Liver (tissue), 9 donors: ENCODE measurements around the gene XIAP. TPM values are rescaled to one million over a fixed set of nuclear protein-coding genes. Genes with fewer than 3 reads are reported as not detected.
A peak's percentile ranks its signal among the peaks of the same experiment; 100 is the strongest.

ENCODE experiments used
- DNase-seq: peaks from one replicate; pipeline ENCODE4 v3.0.0-alpha.2; 2017; ENCODE audit warnings: low spot score
- H3K27ac ChIP-seq, 2 donors: one replicate each; pipeline ENCODE4 v1.7.0; 2013; ENCODE audit warnings: inconsistent platforms in 2 of 2, low read length in 2 of 2, control low read depth in 1 of 2, low read depth in 1 of 2, mild to moderate bottlenecking in 1 of 2
- H3K27me3 ChIP-seq, 4 donors: one replicate each; pipeline versions ENCODE4 v1.6.1 to v1.7.0; 2013; ENCODE audit warnings: low read length in 3 of 4, inconsistent platforms in 1 of 4, mild to moderate bottlenecking in 1 of 4, moderate library complexity in 1 of 4; ENCODE audit not compliant: control insufficient read depth in 4 of 4, insufficient read depth in 4 of 4
- H3K36me3 ChIP-seq, 4 donors: one replicate each; pipeline versions ENCODE4 v1.6.1 to v1.7.0; 2013; ENCODE audit warnings: low read length in 3 of 4, mild to moderate bottlenecking in 3 of 4, low read depth in 1 of 4, moderate library complexity in 1 of 4; ENCODE audit not compliant: control insufficient read depth in 4 of 4, insufficient read depth in 3 of 4
- H3K4me1 ChIP-seq, 4 donors: one replicate each; pipeline versions ENCODE4 v1.6.1 to v1.7.0; 2013; ENCODE audit warnings: low read length in 3 of 4, mild to moderate bottlenecking in 3 of 4, moderate library complexity in 1 of 4; ENCODE audit not compliant: control insufficient read depth in 4 of 4, insufficient read depth in 4 of 4
- H3K4me3 ChIP-seq, 3 donors: one replicate each; pipeline versions ENCODE4 v1.6.1 to v1.7.0; 2013; ENCODE audit warnings: low read length in 3 of 3, control low read depth in 1 of 3, low read depth in 1 of 3, mild to moderate bottlenecking in 1 of 3
- H3K9ac ChIP-seq, 2 donors: one replicate each; pipeline ENCODE4 v1.7.0; 2013; ENCODE audit warnings: low read length in 2 of 2, mild to moderate bottlenecking in 2 of 2, moderate library complexity in 2 of 2, control low read depth in 1 of 2, low read depth in 1 of 2
- H3K9me3 ChIP-seq, 4 donors: one replicate each; pipeline versions ENCODE4 v1.6.1 to v1.7.0; 2013; ENCODE audit warnings: low read length in 3 of 4; ENCODE audit not compliant: control insufficient read depth in 4 of 4
- ATF3 ChIP-seq: IDR thresholded peaks from 2 replicates; pipeline ENCODE4 v1.6.1; 2016; ENCODE audit warnings: antibody characterized with exemption
- CTCF ChIP-seq: fragments of 150-350 bp; IDR thresholded peaks from 2 replicates; pipeline ENCODE4 v1.5.1; 2017; ENCODE audit warnings: improper control_type of control experiment, low read depth, low read length; ENCODE audit not compliant: missing input control
- EGR1 ChIP-seq, 2 donors: IDR thresholded peaks; 2 replicates each; pipeline ENCODE4 v1.6.1; 2016 to 2018; ENCODE audit warnings: antibody characterized with exemption in 2 of 2, low read depth in 2 of 2
- FOXA1 ChIP-seq: IDR thresholded peaks from 2 replicates; pipeline ENCODE4 v1.6.1; 2016; ENCODE audit warnings: antibody characterized with exemption
- FOXA2 ChIP-seq: IDR thresholded peaks from 2 replicates; pipeline ENCODE4 v1.6.1; 2016; ENCODE audit warnings: antibody characterized with exemption
- GABPA ChIP-seq, 2 donors: IDR thresholded peaks in 1 of 2; conservative IDR thresholded peaks in 1 of 2; 2 replicates each; pipeline ENCODE4 v1.6.1; 2016; ENCODE audit warnings: antibody characterized with exemption in 2 of 2, mild to moderate bottlenecking in 1 of 2, moderate library complexity in 1 of 2
- HNF4A ChIP-seq, 2 donors: conservative IDR thresholded peaks; 2 replicates each; pipeline ENCODE4 v1.6.1; 2016; ENCODE audit warnings: antibody characterized with exemption in 2 of 2, mild to moderate bottlenecking in 2 of 2
- HNF4G ChIP-seq: IDR thresholded peaks from 2 replicates; pipeline ENCODE4 v1.6.1; 2016; ENCODE audit warnings: antibody characterized with exemption
- JUND ChIP-seq, 2 donors: IDR thresholded peaks; 2 replicates each; pipeline ENCODE4 v1.6.1; 2016; ENCODE audit warnings: antibody characterized with exemption in 2 of 2
- MAX ChIP-seq: IDR thresholded peaks from 2 replicates; pipeline ENCODE4 v1.6.1; 2016; ENCODE audit warnings: antibody characterized with exemption
- RAD21 ChIP-seq, 2 donors: IDR thresholded peaks; 2 replicates each; pipeline ENCODE4 v1.6.1; 2016; ENCODE audit warnings: antibody characterized with exemption in 2 of 2, mild to moderate bottlenecking in 2 of 2
- REST ChIP-seq: IDR thresholded peaks from 2 replicates; pipeline ENCODE4 v1.6.1; 2016; ENCODE audit warnings: antibody characterized with exemption, mild to moderate bottlenecking
- RXRA ChIP-seq, 2 donors: IDR thresholded peaks; 2 replicates each; pipeline ENCODE4 v1.6.1; 2017 to 2018; ENCODE audit warnings: antibody characterized with exemption in 2 of 2, mild to moderate bottlenecking in 1 of 2
- SP1 ChIP-seq: IDR thresholded peaks from 2 replicates; pipeline ENCODE4 v1.6.1; 2018; ENCODE audit warnings: antibody characterized with exemption, mild to moderate bottlenecking
- TAF1 ChIP-seq: conservative IDR thresholded peaks from 2 replicates; pipeline ENCODE4 v1.6.1; 2016; ENCODE audit warnings: antibody characterized with exemption, mild to moderate bottlenecking
- YY1 ChIP-seq: IDR thresholded peaks from 2 replicates; pipeline ENCODE4 v1.6.1; 2016; ENCODE audit warnings: antibody characterized with exemption, mild to moderate bottlenecking
- WGBS: extraction: QIAGEN DNeasy Blood & Tissue Kit; methylation state at CpG from one replicate; pipeline ENCODE4 v1.1.7; 2013; 5-methylcytosine and 5-hydroxymethylcytosine counted together
- polyA plus RNA-seq, 2 donors: library from polyadenylated mRNA; stranded (reverse) in 1 of 2; unstranded in 1 of 2; fragments of 200-250 nt in 1 of 2; fragments of >200 nt in 1 of 2; fragmentation: Nextera tagmentation in 1 of 2; extraction: Ambion mirVana in 1 of 2; gene quantifications; one replicate each; pipeline versions ENCODE4 v1.2.1 to v1.2.3, GENCODE V29; 2013 to 2015
- total RNA-seq, 2 donors: library from RNA; depleted of rRNA; stranded (reverse); fragments of >200 nt; gene quantifications; one replicate each; pipeline ENCODE4 v1.2.3, GENCODE V29; 2014
- TF ChIP-seq, protein P1 (sequence below): IDR thresholded peaks from 2 replicates; pipeline ENCODE4 v1.6.1; 2016; ENCODE audit warnings: antibody characterized with exemption
- donor health status: healthy.
- donor health status: healthy.
- donor health status: healthy.
- donor health status: healthy.
- donor health status: healthy.

The XIAP gene
- total and polyA plus RNA-seq, 4 donors, result 7.8 to 22.8 (median 15.6) TPM

DNA sequence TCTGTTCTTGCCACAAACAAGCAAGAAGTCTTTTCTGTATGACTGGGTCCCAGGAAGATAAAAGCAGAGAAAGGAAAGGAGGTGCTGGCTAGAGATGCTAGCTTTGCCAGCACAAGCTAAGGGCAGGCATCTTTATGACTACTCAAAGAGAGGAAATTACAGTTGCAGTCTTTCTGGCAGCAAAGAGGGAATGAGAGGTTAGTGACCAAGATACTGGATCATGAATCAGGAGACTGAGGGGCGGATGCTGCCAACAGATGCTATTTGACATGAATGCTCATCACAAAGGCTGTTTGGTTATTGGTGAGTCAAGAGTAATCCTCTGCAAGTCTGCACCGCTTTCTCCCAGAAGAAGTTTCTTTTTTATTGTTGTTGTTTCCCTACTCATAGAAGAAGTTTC lies 5.5 kb upstream of the XIAP start:
- Histone ChIP-seq H3K4me1 (peaks cover 0 to 6% (median 4%) of the 10 kb centered on the region in 4 donors), H3K9ac (no peak overlapping the region), H3K4me3 (no peak overlapping the region), H3K27me3 (no peaks in the 10 kb centered on the region), H3K27ac (no peak overlapping the region), H3K9me3 (no peaks in the 10 kb centered on the region), H3K36me3 (no peaks in the 10 kb centered on the region)
- WGBS, result 51% methylated on average over 2 of the region's 2 CpGs
- TF ChIP-seq CTCF (no peak), EGR1 (IDR thresholded peaks at IDR 0.05; ENCODE audit: low read depth in 2 of 2) (no peak), RAD21 (IDR thresholded peaks at IDR 0.05) (no peak), HNF4G (no peak), REST (no peak), YY1 (no peak), ATF3 (no peak), GABPA (IDR thresholded peaks at IDR 0.05 in 1 of 2, conservative IDR thresholded peaks at IDR 0.05 in 1 of 2) (no peak), FOXA1 (no peak), HNF4A (conservative IDR thresholded peaks at IDR 0.05) (no peak), JUND (IDR thresholded peaks at IDR 0.05) (no peak), MAX (no peak), RXRA (IDR thresholded peaks at IDR 0.05) (no peak), SP1 (no peak), FOXA2 (no peak)
- TF ChIP-seq, protein P1, sequence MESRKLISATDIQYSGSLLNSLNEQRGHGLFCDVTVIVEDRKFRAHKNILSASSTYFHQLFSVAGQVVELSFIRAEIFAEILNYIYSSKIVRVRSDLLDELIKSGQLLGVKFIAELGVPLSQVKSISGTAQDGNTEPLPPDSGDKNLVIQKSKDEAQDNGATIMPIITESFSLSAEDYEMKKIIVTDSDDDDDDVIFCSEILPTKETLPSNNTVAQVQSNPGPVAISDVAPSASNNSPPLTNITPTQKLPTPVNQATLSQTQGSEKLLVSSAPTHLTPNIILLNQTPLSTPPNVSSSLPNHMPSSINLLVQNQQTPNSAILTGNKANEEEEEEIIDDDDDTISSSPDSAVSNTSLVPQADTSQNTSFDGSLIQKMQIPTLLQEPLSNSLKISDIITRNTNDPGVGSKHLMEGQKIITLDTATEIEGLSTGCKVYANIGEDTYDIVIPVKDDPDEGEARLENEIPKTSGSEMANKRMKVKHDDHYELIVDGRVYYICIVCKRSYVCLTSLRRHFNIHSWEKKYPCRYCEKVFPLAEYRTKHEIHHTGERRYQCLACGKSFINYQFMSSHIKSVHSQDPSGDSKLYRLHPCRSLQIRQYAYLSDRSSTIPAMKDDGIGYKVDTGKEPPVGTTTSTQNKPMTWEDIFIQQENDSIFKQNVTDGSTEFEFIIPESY, result no peak
- DNase-seq, result no peak

- peak overlapping the region; percentile 93 to 97 for H3K27ac ChIP-seq
- under 1% methylated on average over 15 of the region's 15 CpGs for WGBS
- no peaks in the 10 kb centered on the region for H3K9me3 ChIP-seq
- no peak for DNase-seq
- H3K9ac ChIP-seq, result peak overlapping the region; percentile 47 to 92
- no peaks in the 10 kb centered on the region for H3K27me3 ChIP-seq
- H3K36me3 ChIP-seq, result no peaks in the 10 kb centered on the region
- H3K4me1 ChIP-seq, result peaks cover 0 to 8% (median 4%) of the 10 kb centered on the region in 4 donors
- peak overlapping the region; percentile 59 to 84 (median 73) for H3K4me3 ChIP-seq
- no peak for TF ChIP-seq CTCF
- no peak for TF ChIP-seq RXRA (IDR thresholded peaks at IDR 0.05)
- TF ChIP-seq FOXA2, result no peak
- TF ChIP-seq GABPA (IDR thresholded peaks at IDR 0.05 in 1 of 2, conservative IDR thresholded peaks at IDR 0.05 in 1 of 2), result no peak
- TF ChIP-seq FOXA1, result no peak
- no peak for TF ChIP-seq SP1
- TF ChIP-seq ATF3, result no peak
- TF ChIP-seq MAX, result no peak
- no peak for TF ChIP-seq RAD21 (IDR thresholded peaks at IDR 0.05)
- no peak for TF ChIP-seq EGR1 (IDR thresholded peaks at IDR 0.05; ENCODE audit: low read depth in 2 of 2)
- no peak for TF ChIP-seq HNF4A (conservative IDR thresholded peaks at IDR 0.05)
- TF ChIP-seq JUND (IDR thresholded peaks at IDR 0.05), result no peak
- TF ChIP-seq TAF1, result no peak
- TF ChIP-seq, protein P1, result no peak
These were observed 426 bp upstream of the XIAP start for GRCh38 chrX:123859409-123859845.
